K562 (cell line): ENCODE measurements around the gene PRKG1. TPM values are rescaled to one million over a fixed set of nuclear protein-coding genes. Genes with fewer than 3 reads are reported as not detected.

Source experiments
- ATAC-seq: fragments of 200-7000 bp; cut with Tn5 transposase; 3 replicates; pipeline ENCODE4 v1.9.1; 2020; ENCODE audit warnings: moderate library complexity
- BruUV-seq: library from RNA; stranded (reverse); fragments of 400-500 nt; replicated peaks from 2 replicates; lab custom pipeline; 2021; lab: Mats Ljungman, UMichigan
- CTCF ChIA-PET: fragments of 300-600 bp; formaldehyde crosslinking; extraction: SDS; loops from one replicate; lab custom pipeline; 2021; ENCODE audit warnings: low intra/inter-chr PET ratio; lab: Yijun Ruan, JAX
- POLR2A ChIA-PET: fragments of 300-600, 350-650 bp; sonication (Branson Sonifier 250); formaldehyde crosslinking; extraction: SDS; loops from one replicate; lab custom pipeline; 2021; ENCODE audit warnings: antibody characterized with exemption, inconsistent platforms; lab: Yijun Ruan, JAX
- DNase-seq, 4 experiments: peaks; one replicate each; pipeline versions ENCODE4 v3.0.0 to v3.0.0-alpha.2; 2011 to 2018; ENCODE audit warnings: low spot score in 3 of 4, mixed read lengths in 3 of 4; ENCODE audit errors: extremely low read depth in 1 of 4
- FAIRE-seq: peaks from 2 replicates; lab custom pipeline; 2011; peaks lifted over from hg19 to GRCh38; lab: Jason Lieb, UNC
- H2AFZ ChIP-seq: 2 replicates; pipeline ENCODE4 v1.6.0; 2011; ENCODE audit warnings: low read depth, low read length, control low read depth, inconsistent platforms
- H3K27ac ChIP-seq: fragments of 200-600 bp; 3 replicates; pipeline ENCODE4 v1.8.0; 2011; ENCODE audit warnings: low read depth, mild to moderate bottlenecking, control low read depth, inconsistent platforms, low read length, moderate library complexity, mixed read lengths; ENCODE audit errors: extremely low read depth
- H3K27me3 ChIP-seq, 2 experiments: fragments of 300-600 bp in 1 of 2; 2 replicates in 1 of 2; 3 replicates in 1 of 2; pipeline versions ENCODE4 v1.6.0 to v1.8.0; 2011; ENCODE audit warnings: inconsistent platforms in 2 of 2, low read length in 2 of 2, mild to moderate bottlenecking in 1 of 2, mixed read lengths in 1 of 2, moderate library complexity in 1 of 2; ENCODE audit not compliant: control insufficient read depth in 2 of 2, insufficient read depth in 2 of 2
- H3K36me3 ChIP-seq: fragments of 300-600 bp; 3 replicates; pipeline ENCODE4 v1.8.0; 2011; ENCODE audit warnings: mild to moderate bottlenecking, low read length, inconsistent platforms; ENCODE audit not compliant: control insufficient read depth, insufficient read depth
- H3K4me1 ChIP-seq, 2 experiments: fragments of 200-600 bp in 1 of 2; replicated peaks in 1 of 2; 2 replicates in 1 of 2; 3 replicates in 1 of 2; pipeline versions ENCODE4 v1.5.1 to v1.8.0; 2011; ENCODE audit warnings: inconsistent platforms in 2 of 2, low read length in 2 of 2, mild to moderate bottlenecking in 1 of 2, mixed read lengths in 1 of 2, moderate library complexity in 1 of 2; ENCODE audit not compliant: control insufficient read depth in 2 of 2, insufficient read depth in 2 of 2
- H3K4me2 ChIP-seq: 2 replicates; pipeline ENCODE4 v1.6.1; 2011; ENCODE audit warnings: low read length, control low read depth, inconsistent platforms, mixed read lengths; ENCODE audit not compliant: insufficient read depth
- H3K4me3 ChIP-seq: fragments of 200-600 bp; sonication (generic), shearing (Covaris generic); 2 replicates; pipeline ENCODE4 v1.5.1; 2016; ENCODE audit warnings: control low read depth, inconsistent platforms
- H3K79me2 ChIP-seq: fragments of 200-600 bp; 3 replicates; pipeline ENCODE4 v1.8.0; 2011; ENCODE audit warnings: low read length, inconsistent platforms; ENCODE audit not compliant: control insufficient read depth, insufficient read depth
- H3K9ac ChIP-seq, 2 experiments: 2 replicates each; pipeline versions ENCODE4 v1.6.0 to v1.6.1; 2011; ENCODE audit warnings: low read depth in 2 of 2, low read length in 2 of 2, control low read depth in 1 of 2, inconsistent platforms in 1 of 2, mild to moderate bottlenecking in 1 of 2, mixed read lengths in 1 of 2; ENCODE audit not compliant: insufficient read depth in 1 of 2
- H3K9me1 ChIP-seq: one replicate; pipeline ENCODE4 v1.6.0; 2011; ENCODE audit warnings: inconsistent platforms, mild to moderate bottlenecking, low read length, moderate library complexity; ENCODE audit not compliant: control insufficient read depth, insufficient read depth
- H3K9me3 ChIP-seq: replicated peaks from 2 replicates; pipeline ENCODE4 v1.5.1; 2011; ENCODE audit warnings: low read depth, low read length, inconsistent platforms; ENCODE audit not compliant: control insufficient read depth, insufficient read depth
- H4K20me1 ChIP-seq: replicated peaks from 2 replicates; pipeline ENCODE4 v1.6.1; 2011; ENCODE audit warnings: low read length, inconsistent platforms, mixed read lengths; ENCODE audit not compliant: control insufficient read depth, insufficient read depth
- ELF2 ChIP-seq: fragments of 250-450 bp; sonication (Bioruptor Pico); IDR thresholded peaks from 2 replicates; pipeline ENCODE4 v1.5.0; 2021; ENCODE audit warnings: mild to moderate bottlenecking
- HEY1 ChIP-seq: fragments of 250-450 bp; sonication (Bioruptor Pico); IDR thresholded peaks from 2 replicates; pipeline ENCODE4 v1.5.0; 2020; ENCODE audit warnings: mild to moderate bottlenecking, moderate library complexity, borderline replicate concordance
- PRPF4 ChIP-seq: fragments of 200-400 bp; formaldehyde crosslinking; IDR thresholded peaks from one replicate; pipeline ENCODE4 v1.6.1; 2017; ENCODE audit warnings: low read length, low read depth, mild to moderate bottlenecking; ENCODE audit not compliant: insufficient read depth, poor library complexity, severe bottlenecking
- WGBS: fragments of 100-300 bp; shearing (Covaris generic); methylation state at CpG from one replicate; pipeline ENCODE4 v1.1.6; 2016; ENCODE audit warnings: low coverage, mixed read lengths; ENCODE audit not compliant: insufficient coverage; ENCODE audit errors: missing lambda C conversion rate; 5-methylcytosine and 5-hydroxymethylcytosine counted together
- in situ Hi-C: fragments of 300-500 bp; cut with MboI; formaldehyde crosslinking; loops from 4 replicates; pipeline ENCODE4 v1.15.0; 2018; ENCODE audit warnings: inconsistent platforms, mixed read lengths
- intact Hi-C: fragments of 100-400 bp; cut with micrococcal nuclease; formaldehyde crosslinking; loops from 2 replicates; pipeline ENCODE4 v1.14.2; 2022
- polyA plus RNA-seq, 8 experiments: library from polyadenylated mRNA; depleted of rRNA in 4 of 8; stranded (reverse) in 5 of 8; unstranded in 3 of 8; fragments of >200 nt; fragmentation: Nextera tagmentation in 2 of 8; fragmentation: Illumina TruSeq in 1 of 8; extraction: Ambion mirVana in 2 of 8; extraction: Trizol in 1 of 8; gene quantifications; 2 replicates each; pipeline versions ENCODE4 v1.2.1 to v1.2.3, GENCODE V29; 2011 to 2014; ENCODE audit warnings: inconsistent platforms in 1 of 8, missing spikeins in 1 of 8
- total RNA-seq, 7 experiments: library from RNA; depleted of rRNA in 6 of 7; stranded (reverse); fragments of >200 nt in 6 of 7; fragmentation: Illumina TruSeq in 2 of 7; extraction: Trizol in 2 of 7; gene quantifications; 2 replicates each; pipeline versions ENCODE4 v1.2.1 to v1.2.3, GENCODE V29; 2011 to 2021; ENCODE audit warnings: low replicate concordance in 1 of 7

PRKG1 gene
- total and polyA plus RNA-seq, 9 of the 15 experiments (the other 6 are each of a cell fraction or from before 2014, with no cell fraction given), result 0.22 TPM; not detected in 8

- Histone ChIP-seq H3K4me1 (no peaks in the 10 kb centered on the region), H2AFZ (no peak overlapping the region), H3K9me3 (no peaks in the 10 kb centered on the region), H4K20me1 (no peaks in the 10 kb centered on the region), H3K9ac (no peak overlapping the region), H3K36me3 (no peaks in the 10 kb centered on the region)
- POLR2A ChIA-PET, result no interaction called here
- no TSS peak for BruUV-seq
- DNase-seq, result no peak
- TF ChIP-seq HEY1 (no peak), PRPF4 (no peak)
- TF ChIP-seq, all 486 proteins: peak for 0
- intact Hi-C loops, result no loop called here
- H3K4me2 ChIP-seq, result no peak overlapping the region
- H3K27ac ChIP-seq, result no peak overlapping the region
- no peaks in the 10 kb centered on the region for H3K27me3 ChIP-seq
- 0% methylated on average over 1 of the region's 1 CpG for WGBS
- H3K4me3 ChIP-seq, result no peak overlapping the region
- in situ Hi-C loops, result no loop called here
- FAIRE-seq, result no peak
- CTCF ChIA-PET, result no interaction called here
- H3K79me2 ChIP-seq, result no peaks in the 10 kb centered on the region
- ATAC-seq, result no peak
- no peaks in the 10 kb centered on the region for H3K9me1 ChIP-seq
These were observed 157.5 kb downstream of the PRKG1 start for GRCh38 chr10:51231754-51232153.

- H3K4me1 ChIP-seq, result no peaks in the 10 kb centered on the region
- BruUV-seq, result no TSS peak
- CTCF ChIA-PET, result no interaction called here
These were observed 159.2 kb downstream of the PRKG1 start for GRCh38 chr10:51233337-51234100.

More at GRCh38 chr10:51233337-51234100, 159.2 kb downstream of the PRKG1 start:
- Histone ChIP-seq H2AFZ (no peak overlapping the region), H3K79me2 (no peaks in the 10 kb centered on the region), H3K9me1 (no peaks in the 10 kb centered on the region), H4K20me1 (no peaks in the 10 kb centered on the region), H3K9ac (no peak overlapping the region), H3K27ac (no peak overlapping the region), H3K36me3 (no peaks in the 10 kb centered on the region), H3K27me3 (no peaks in the 10 kb centered on the region), H3K4me2 (no peak overlapping the region), H3K9me3 (no peaks in the 10 kb centered on the region), H3K4me3 (no peak overlapping the region)
- ATAC-seq (no peak), DNase-seq (no peak), FAIRE-seq (no peak)
- WGBS, result 0% methylated on average over 3 of the region's 3 CpGs
- intact Hi-C loops, result no loop called here
- in situ Hi-C loops, result no loop called here
- POLR2A ChIA-PET, result no interaction called here
- TF ChIP-seq ELF2 (CRISPR knock-in tag), result no peak
